Naive thymus-derived CD8-positive, alpha-beta T cell (primary cell): ENCODE measurements around the gene HECTD2. TPM values are rescaled to one million over a fixed set of nuclear protein-coding genes. Genes with fewer than 3 reads are reported as not detected.

Source experiments
- ATAC-seq, 2 donors: fragments of 150-1000 bp; cut with Tn5 transposase in 1 of 2; sonication (Bioruptor Pico), chemical (Tn5 transposase) in 1 of 2; 1 replicate in 1 of 2; 2 replicates in 1 of 2; pipeline ENCODE4 v1.10.0; 2021; ENCODE audit warnings: mild to moderate bottlenecking in 2 of 2, moderate library complexity in 2 of 2
- POLR2A ChIA-PET: fragments of 350-600 bp; sonication (Branson Sonifier 250); formaldehyde crosslinking; loops from one replicate; lab custom pipeline; 2021; ENCODE audit warnings: antibody characterized with exemption; lab: Charles Lee
- DNase-seq, 10 donors: peaks; one replicate each; pipeline versions ENCODE4 v3.0.0 to v3.0.0-alpha.2; 2020 to 2022
- H3K27ac Mint-ChIP-seq, 10 donors: one replicate each; pipeline ENCODE4 v1.8.0; 2020 to 2022; ENCODE audit warnings: mild to moderate bottlenecking in 10 of 10, mixed read lengths in 10 of 10, moderate library complexity in 4 of 10, inconsistent platforms in 1 of 10
- H3K27me3 Mint-ChIP-seq, 5 donors: one replicate each; pipeline ENCODE4 v1.8.0; 2021 to 2022; ENCODE audit warnings: mixed read lengths in 5 of 5
- H3K36me3 Mint-ChIP-seq, 3 donors: one replicate each; pipeline ENCODE4 v1.8.0; 2020 to 2022; ENCODE audit warnings: mixed read lengths in 3 of 3, mild to moderate bottlenecking in 2 of 3, inconsistent platforms in 1 of 3
- H3K4me1 Mint-ChIP-seq, 4 donors: one replicate each; pipeline ENCODE4 v1.8.0; 2021 to 2022; ENCODE audit warnings: mixed read lengths in 4 of 4
- H3K4me3 Mint-ChIP-seq, 10 donors: one replicate each; pipeline ENCODE4 v1.8.0; 2020 to 2022; ENCODE audit warnings: mild to moderate bottlenecking in 10 of 10, mixed read lengths in 10 of 10, moderate library complexity in 6 of 10, inconsistent platforms in 1 of 10
- H3K9me3 Mint-ChIP-seq, 9 donors: one replicate each; pipeline ENCODE4 v1.8.0; 2020 to 2022; ENCODE audit warnings: mixed read lengths in 9 of 9, mild to moderate bottlenecking in 3 of 9, inconsistent platforms in 1 of 9, moderate library complexity in 1 of 9
- polyA plus RNA-seq, 3 donors: library from polyadenylated mRNA; unstranded; fragments of 300-500 nt; fragmentation: Illumina TruSeq; gene quantifications; one replicate each; pipeline ENCODE4 v1.2.3, GENCODE V29; 2021
- total RNA-seq, 8 experiments: library from RNA in 2 of 8; stranded (reverse) in 2 of 8; gene quantifications; one replicate each; pipeline ENCODE4 v1.2.3 and lab custom pipeline; 2021 to 2026

The HECTD2 gene
- total and polyA plus RNA-seq, 5 experiments from 2014 or later: 0.35 to 6.7 (median 0.62) TPM

GRCh38 chr10:91496016-91496415 is 85.9 kb downstream of the HECTD2 start:
- H3K4me1 Mint-ChIP-seq: no peaks in the 10 kb centered on the region
- no peak overlapping the region for H3K4me3 Mint-ChIP-seq
- H3K27ac Mint-ChIP-seq: no peak overlapping the region
- no peaks in the 10 kb centered on the region for H3K27me3 Mint-ChIP-seq
- H3K36me3 Mint-ChIP-seq: peaks cover 0 to 11% (median 7%) of the 10 kb centered on the region in 3 donors
- no peaks in the 10 kb centered on the region for H3K9me3 Mint-ChIP-seq
- POLR2A ChIA-PET: no interaction called here
- DNase-seq (no peak), ATAC-seq (no peak)

GRCh38 chr10:91511549-91512330 is 101.6 kb downstream of the HECTD2 start:
- H3K4me1 Mint-ChIP-seq: no peaks in the 10 kb centered on the region
- POLR2A ChIA-PET: no interaction called here
- no peaks in the 10 kb centered on the region for H3K9me3 Mint-ChIP-seq
- no peak overlapping the region for H3K27ac Mint-ChIP-seq
- H3K27me3 Mint-ChIP-seq: no peaks in the 10 kb centered on the region
- H3K4me3 Mint-ChIP-seq: no peak overlapping the region
- ATAC-seq (no peak), DNase-seq (no peak)
- no peaks in the 10 kb centered on the region for H3K36me3 Mint-ChIP-seq

- DNase-seq (no peak), ATAC-seq (no peak)
- H3K27ac Mint-ChIP-seq: no peak overlapping the region
- no peaks in the 10 kb centered on the region for H3K4me1 Mint-ChIP-seq
- peaks cover 0 to under 1% (median 0%) of the 10 kb centered on the region in 9 donors for H3K9me3 Mint-ChIP-seq
- POLR2A ChIA-PET: no interaction called here
- H3K4me3 Mint-ChIP-seq: no peak overlapping the region
- H3K36me3 Mint-ChIP-seq: peaks cover 0 to under 1% (median 0%) of the 10 kb centered on the region in 3 donors
- H3K27me3 Mint-ChIP-seq: no peaks in the 10 kb centered on the region
Measured at GRCh38 chr10:91512458-91512857, 102.3 kb downstream of the HECTD2 start.

GRCh38 chr10:91513598-91514424 is 103.7 kb downstream of the HECTD2 start:
- Mint-ChIP-seq H3K27ac (no peak overlapping the region), H3K36me3 (peaks cover 0 to 2% (median 0%) of the 10 kb centered on the region in 3 donors), H3K27me3 (no peaks in the 10 kb centered on the region), H3K4me1 (no peaks in the 10 kb centered on the region), H3K4me3 (no peak overlapping the region), H3K9me3 (peaks cover 0 to 7% (median 0%) of the 10 kb centered on the region in 9 donors)
- ATAC-seq (no peak), DNase-seq (no peak)
- POLR2A ChIA-PET: no interaction called here

GRCh38 chr10:91514787-91515186 is 104.6 kb downstream of the HECTD2 start:
- Mint-ChIP-seq H3K4me3 (no peak overlapping the region), H3K27ac (no peak overlapping the region)

GRCh38 chr10:91517394-91517793 is 107.2 kb downstream of the HECTD2 start:
- peaks cover 0 to 7% (median 0%) of the 10 kb centered on the region in 9 donors for H3K9me3 Mint-ChIP-seq
- POLR2A ChIA-PET: no interaction called here
- peaks cover 0 to 5% (median 0%) of the 10 kb centered on the region in 5 donors for H3K27me3 Mint-ChIP-seq
- ATAC-seq: no peak
- no peak overlapping the region for H3K4me3 Mint-ChIP-seq
- no peaks in the 10 kb centered on the region for H3K4me1 Mint-ChIP-seq
- H3K36me3 Mint-ChIP-seq: peaks cover 0 to 2% (median 0%) of the 10 kb centered on the region in 3 donors
- H3K27ac Mint-ChIP-seq: no peak overlapping the region
- DNase-seq: no peak

More at GRCh38 chr10:91514787-91515186, 104.6 kb downstream of the HECTD2 start:
- Mint-ChIP-seq H3K36me3 (peaks cover 0 to 2% (median 0%) of the 10 kb centered on the region in 3 donors), H3K9me3 (peaks cover 0 to 7% (median 0%) of the 10 kb centered on the region in 9 donors), H3K27me3 (peaks cover 0 to 2% (median 0%) of the 10 kb centered on the region in 5 donors), H3K4me1 (no peaks in the 10 kb centered on the region)
- ATAC-seq: no peak
- POLR2A ChIA-PET: no interaction called here
- no peak for DNase-seq

- DNase-seq (no peak), ATAC-seq (no peak)
- POLR2A ChIA-PET: no interaction called here
- Mint-ChIP-seq H3K4me3 (no peak overlapping the region), H3K36me3 (peaks cover 0 to 2% (median 0%) of the 10 kb centered on the region in 3 donors), H3K27ac (no peak overlapping the region), H3K27me3 (peaks cover 0 to 5% (median 2%) of the 10 kb centered on the region in 5 donors), H3K9me3 (peaks cover 0 to 7% (median 0%) of the 10 kb centered on the region in 9 donors), H3K4me1 (no peaks in the 10 kb centered on the region)
Measured at GRCh38 chr10:91519899-91520514, 109.9 kb downstream of the HECTD2 start.

- Mint-ChIP-seq H3K4me1 (no peaks in the 10 kb centered on the region), H3K36me3 (peaks cover 0 to 2% (median 0%) of the 10 kb centered on the region in 3 donors), H3K4me3 (no peak overlapping the region), H3K9me3 (peaks cover 0 to 7% (median 0%) of the 10 kb centered on the region in 9 donors), H3K27me3 (peaks cover 0 to 5% (median 2%) of the 10 kb centered on the region in 5 donors), H3K27ac (no peak overlapping the region)
- POLR2A ChIA-PET: no interaction called here
- no peak for DNase-seq
- ATAC-seq: no peak
Measured at GRCh38 chr10:91520661-91521060, 110.5 kb downstream of the HECTD2 start.

DNA sequence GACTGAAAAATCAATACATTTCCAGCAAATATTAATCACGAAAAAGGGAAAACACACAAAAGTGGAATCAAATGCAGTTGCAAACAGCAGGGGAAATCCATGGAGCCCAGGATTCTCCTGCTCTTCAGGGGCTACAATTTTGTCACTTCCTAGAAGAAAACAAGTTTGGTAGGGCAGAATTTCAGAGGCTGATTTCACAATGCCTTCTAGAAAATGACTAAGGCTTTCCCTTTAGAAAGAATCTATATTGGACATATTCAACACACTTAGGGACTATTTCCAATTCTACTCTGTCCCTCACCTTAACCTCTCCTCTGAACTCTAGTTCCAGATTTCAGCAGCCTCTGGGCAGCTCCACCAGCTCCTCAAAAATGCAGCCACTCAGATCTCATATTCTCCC is 111.3 kb downstream of the HECTD2 start:
- Mint-ChIP-seq H3K4me1 (no peaks in the 10 kb centered on the region), H3K27me3 (peaks cover 0 to 5% (median 3%) of the 10 kb centered on the region in 5 donors), H3K9me3 (peaks cover 0 to 7% (median 0%) of the 10 kb centered on the region in 9 donors), H3K36me3 (peaks cover 0 to 2% (median 0%) of the 10 kb centered on the region in 3 donors), H3K4me3 (no peak overlapping the region), H3K27ac (no peak overlapping the region)
- ATAC-seq: no peak
- no peak for DNase-seq
- POLR2A ChIA-PET: no interaction called here

- ATAC-seq: no peak
- no peaks in the 10 kb centered on the region for H3K9me3 Mint-ChIP-seq
- no peak overlapping the region for H3K27ac Mint-ChIP-seq
- POLR2A ChIA-PET: no interaction called here
- H3K27me3 Mint-ChIP-seq: peaks cover 0 to 25% (median 6%) of the 10 kb centered on the region in 5 donors
- DNase-seq: no peak
- no peaks in the 10 kb centered on the region for H3K4me1 Mint-ChIP-seq
- no peaks in the 10 kb centered on the region for H3K36me3 Mint-ChIP-seq
- no peak overlapping the region for H3K4me3 Mint-ChIP-seq
Measured at GRCh38 chr10:91525896-91526712, 116.0 kb downstream of the HECTD2 start.

DNA sequence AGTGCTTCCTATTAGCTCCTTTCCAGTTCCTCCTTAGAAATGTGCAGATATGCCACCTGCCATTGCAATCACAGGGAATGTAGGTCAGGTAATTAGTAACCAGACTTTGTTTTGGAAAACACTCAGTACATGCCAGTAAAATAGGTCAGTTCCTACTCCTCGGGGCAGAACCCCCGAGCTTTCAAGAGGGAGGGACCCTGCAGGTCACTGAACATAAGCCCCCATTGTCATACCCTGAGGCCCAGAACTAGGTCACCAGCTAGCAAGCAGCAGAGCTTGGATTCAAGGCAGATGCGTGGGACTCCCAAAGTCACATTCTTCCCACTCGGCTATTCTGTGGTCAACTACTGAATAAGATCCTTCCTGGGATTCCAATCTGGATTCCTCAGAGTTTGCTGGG is 117.9 kb downstream of the HECTD2 start:
- no peak overlapping the region for H3K27ac Mint-ChIP-seq
- H3K27me3 Mint-ChIP-seq: peaks cover 6 to 28% (median 11%) of the 10 kb centered on the region in 5 donors
- H3K4me3 Mint-ChIP-seq: no peak overlapping the region
- POLR2A ChIA-PET: no interaction called here
- H3K36me3 Mint-ChIP-seq: no peaks in the 10 kb centered on the region
- no peaks in the 10 kb centered on the region for H3K9me3 Mint-ChIP-seq
- DNase-seq (no peak), ATAC-seq (no peak)
- no peaks in the 10 kb centered on the region for H3K4me1 Mint-ChIP-seq

DNA sequence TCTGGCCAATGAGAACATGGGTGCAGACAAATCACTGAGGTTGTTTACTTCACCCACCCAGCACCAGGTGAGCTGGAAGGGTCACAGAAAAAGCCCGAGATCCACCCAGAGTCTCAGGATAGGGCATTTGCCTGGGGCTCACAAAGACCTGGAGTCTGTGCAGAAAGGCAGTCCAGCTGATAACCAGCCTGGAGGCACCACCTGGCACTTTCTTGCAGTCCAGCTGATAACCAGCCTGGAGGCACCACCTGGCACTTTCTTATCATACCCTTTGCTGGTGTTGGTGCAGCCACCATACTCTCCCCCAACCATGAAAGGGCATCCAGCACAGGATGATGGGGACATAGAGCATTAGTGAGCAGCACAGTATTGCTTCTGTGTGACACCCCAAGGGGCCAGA is 118.6 kb downstream of the HECTD2 start:
- no peaks in the 10 kb centered on the region for H3K36me3 Mint-ChIP-seq
- POLR2A ChIA-PET: no interaction called here
- no peaks in the 10 kb centered on the region for H3K9me3 Mint-ChIP-seq
- DNase-seq (no peak), ATAC-seq (no peak)
- no peak overlapping the region for H3K4me3 Mint-ChIP-seq
- H3K4me1 Mint-ChIP-seq: no peaks in the 10 kb centered on the region
- peaks cover 6 to 26% (median 11%) of the 10 kb centered on the region in 5 donors for H3K27me3 Mint-ChIP-seq
- no peak overlapping the region for H3K27ac Mint-ChIP-seq
